ENCODE measurements around the gene ZSCAN16. TPM values are rescaled to one million over a fixed set of nuclear protein-coding genes. Genes with fewer than 3 reads are reported as not detected.

The ZSCAN16 gene
- total and polyA plus RNA-seq, 10 donors: 6.2 to 11.7 (median 8.7) TPM

DNA sequence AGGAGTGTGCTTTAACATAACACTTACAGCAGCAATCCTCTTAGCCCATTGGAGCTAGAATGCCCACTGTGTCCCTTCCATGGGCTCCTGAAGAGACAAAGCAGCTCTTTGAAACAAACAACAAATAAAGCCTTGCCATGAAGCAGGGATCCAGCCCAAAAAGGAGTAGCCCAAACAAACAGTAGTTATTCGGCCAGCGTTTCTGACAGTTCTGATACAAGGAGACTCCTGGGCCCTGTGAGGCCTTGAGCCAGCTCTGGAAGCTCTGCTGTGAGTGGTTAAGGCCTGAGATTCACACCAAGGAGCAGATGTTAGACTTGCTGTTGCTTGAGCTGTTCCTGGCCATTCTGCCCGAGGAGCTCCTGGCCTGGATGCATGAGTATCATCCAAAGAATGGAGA, 16.9 kb upstream of the ZSCAN16 start:
- H3K36me3 ChIP-seq: no peaks in the 10 kb centered on the region
- intact Hi-C loops (cut with DNase I; ENCODE audit: low total_unique reads): no loop called here
- DNase-seq: no peak
- TF ChIP-seq POLR2A (IDR thresholded peaks at IDR 0.05): no peak
- TF ChIP-seq POLR2AphosphoS5 (IDR thresholded peaks at IDR 0.05): no peak
- TF ChIP-seq, protein P1, sequence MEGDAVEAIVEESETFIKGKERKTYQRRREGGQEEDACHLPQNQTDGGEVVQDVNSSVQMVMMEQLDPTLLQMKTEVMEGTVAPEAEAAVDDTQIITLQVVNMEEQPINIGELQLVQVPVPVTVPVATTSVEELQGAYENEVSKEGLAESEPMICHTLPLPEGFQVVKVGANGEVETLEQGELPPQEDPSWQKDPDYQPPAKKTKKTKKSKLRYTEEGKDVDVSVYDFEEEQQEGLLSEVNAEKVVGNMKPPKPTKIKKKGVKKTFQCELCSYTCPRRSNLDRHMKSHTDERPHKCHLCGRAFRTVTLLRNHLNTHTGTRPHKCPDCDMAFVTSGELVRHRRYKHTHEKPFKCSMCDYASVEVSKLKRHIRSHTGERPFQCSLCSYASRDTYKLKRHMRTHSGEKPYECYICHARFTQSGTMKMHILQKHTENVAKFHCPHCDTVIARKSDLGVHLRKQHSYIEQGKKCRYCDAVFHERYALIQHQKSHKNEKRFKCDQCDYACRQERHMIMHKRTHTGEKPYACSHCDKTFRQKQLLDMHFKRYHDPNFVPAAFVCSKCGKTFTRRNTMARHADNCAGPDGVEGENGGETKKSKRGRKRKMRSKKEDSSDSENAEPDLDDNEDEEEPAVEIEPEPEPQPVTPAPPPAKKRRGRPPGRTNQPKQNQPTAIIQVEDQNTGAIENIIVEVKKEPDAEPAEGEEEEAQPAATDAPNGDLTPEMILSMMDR (IDR thresholded peaks at IDR 0.05 in 8 of 11, conservative IDR thresholded peaks at IDR 0.05 in 3 of 11): no peak
- no peaks in the 10 kb centered on the region for H3K9me3 ChIP-seq
- no peak overlapping the region for H3K4me3 ChIP-seq
- no peak overlapping the region for H3K27ac ChIP-seq
- H3K4me1 ChIP-seq: peaks cover 0 to 14% (median 11%) of the 10 kb centered on the region in 6 donors
- peaks cover 0 to 4% (median 0%) of the 10 kb centered on the region in 7 donors for H3K27me3 ChIP-seq (replicated peaks in 1 of 7)
- 88 to 93% (median 92%) methylated on average over 3 of the region's 3 CpGs for WGBS, 5 donors

DNA sequence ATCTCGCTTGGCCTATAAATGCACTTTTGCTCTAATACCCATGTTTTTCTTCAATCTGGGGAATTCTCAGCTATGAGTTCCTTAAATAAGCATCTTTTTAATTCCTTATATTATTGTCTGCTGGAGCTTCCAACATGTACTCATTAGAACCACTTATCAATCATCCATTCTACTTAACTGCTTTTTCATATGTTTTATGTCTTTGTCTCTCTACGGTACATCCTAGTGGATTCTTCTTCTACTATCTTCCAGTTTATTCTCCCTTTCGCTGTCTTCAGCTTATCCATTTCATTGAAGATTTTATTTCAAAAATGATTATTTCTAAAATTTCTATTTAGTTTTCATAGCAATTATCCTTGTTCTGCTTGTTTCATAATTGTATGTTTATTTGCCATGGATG, 12.4 kb upstream of the ZSCAN16 start:
- TF ChIP-seq POLR2AphosphoS5 (IDR thresholded peaks at IDR 0.05) (no peak), POLR2A (IDR thresholded peaks at IDR 0.05) (no peak)
- TF ChIP-seq, protein P1 (IDR thresholded peaks at IDR 0.05 in 8 of 11, conservative IDR thresholded peaks at IDR 0.05 in 3 of 11): no peak
- peaks cover 0 to 4% (median 0%) of the 10 kb centered on the region in 7 donors for H3K27me3 ChIP-seq (replicated peaks in 1 of 7)
- H3K36me3 ChIP-seq: peaks cover 0 to 32% (median 13%) of the 10 kb centered on the region in 6 donors
- no peaks in the 10 kb centered on the region for H3K4me1 ChIP-seq
- no peak overlapping the region for H3K4me3 ChIP-seq
- intact Hi-C loops (cut with DNase I; ENCODE audit: low total_unique reads): no loop called here
- no peak for DNase-seq
- 77 to 98% (median 81%) methylated on average over 3 of the region's 3 CpGs for WGBS, 5 donors
- H3K27ac ChIP-seq: no peak overlapping the region
- no peaks in the 10 kb centered on the region for H3K9me3 ChIP-seq

DNA sequence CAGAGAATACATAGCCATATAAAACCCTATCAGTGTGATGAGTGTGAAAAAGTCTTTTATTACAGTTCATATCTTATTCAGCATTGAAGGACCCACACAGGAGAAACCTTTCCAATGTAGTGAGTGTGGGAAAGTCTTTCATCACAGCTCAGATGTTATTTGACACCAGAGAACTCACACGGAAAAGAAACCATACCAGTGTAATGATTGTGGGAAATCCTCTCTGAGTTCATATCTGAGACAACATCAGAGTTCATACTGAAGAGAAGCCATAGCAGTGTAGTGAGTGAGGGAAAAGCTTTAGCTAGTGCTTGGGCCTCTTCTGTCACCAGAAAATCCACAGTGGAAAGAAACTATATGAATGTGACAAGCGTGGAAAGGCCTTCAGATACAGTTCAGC, 8.6 kb upstream of the ZSCAN16 start:
- no peaks in the 10 kb centered on the region for H3K27me3 ChIP-seq (replicated peaks in 1 of 7)
- no peak overlapping the region for H3K27ac ChIP-seq
- whole genome bisulfite sequencing, 5 donors: 82 to 94% (median 93%) methylated on average over 2 of the region's 2 CpGs
- DNase-seq: no peak
- TF ChIP-seq, protein P1 (IDR thresholded peaks at IDR 0.05 in 8 of 11, conservative IDR thresholded peaks at IDR 0.05 in 3 of 11): no peak
- TF ChIP-seq POLR2AphosphoS5 (IDR thresholded peaks at IDR 0.05) (no peak), POLR2A (IDR thresholded peaks at IDR 0.05) (no peak)
- H3K9me3 ChIP-seq: no peaks in the 10 kb centered on the region
- intact Hi-C loops (cut with DNase I; ENCODE audit: low total_unique reads): no loop called here
- no peaks in the 10 kb centered on the region for H3K4me1 ChIP-seq
- H3K4me3 ChIP-seq: no peak overlapping the region
- peaks cover 0 to 70% (median 30%) of the 10 kb centered on the region in 6 donors for H3K36me3 ChIP-seq

DNA sequence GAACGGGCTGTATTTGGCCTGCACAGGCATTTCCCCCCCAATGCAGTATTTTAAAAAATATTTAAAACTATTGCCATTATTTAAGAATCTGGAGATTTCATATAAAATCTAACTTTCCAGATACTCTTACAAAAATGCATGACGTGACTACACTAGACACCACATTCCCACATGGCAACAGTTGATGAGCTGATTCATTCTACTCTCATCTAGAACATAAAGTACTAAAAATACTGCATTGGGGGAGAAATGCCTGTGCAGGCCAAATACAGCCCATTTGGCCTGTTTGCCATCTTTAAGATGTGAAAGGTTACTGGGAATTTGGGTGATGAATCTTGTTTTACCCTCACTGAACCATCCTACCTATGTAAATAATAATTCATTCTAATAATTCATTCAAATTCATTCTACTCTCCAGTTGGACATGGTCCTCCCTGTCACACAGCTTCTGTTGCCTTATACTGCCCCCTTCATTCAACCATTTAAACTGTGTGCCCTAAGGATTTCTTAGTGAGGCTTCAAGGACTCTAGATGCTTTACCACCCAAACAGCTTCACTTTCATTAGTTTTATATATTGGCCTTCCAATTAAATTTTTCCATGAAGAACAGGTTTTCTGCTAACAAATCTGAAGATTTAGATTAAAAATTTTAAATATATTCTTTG, 6.9 kb upstream of the ZSCAN16 start:
- DNase-seq: no peak
- 92 to 97% (median 95%) methylated on average over 2 of the region's 2 CpGs for WGBS, 5 donors
- Histone ChIP-seq H3K4me1 (no peaks in the 10 kb centered on the region), H3K36me3 (peaks cover 0 to 88% (median 30%) of the 10 kb centered on the region in 6 donors), H3K9me3 (no peaks in the 10 kb centered on the region), H3K27me3 (replicated peaks in 1 of 7) (no peaks in the 10 kb centered on the region), H3K4me3 (no peak overlapping the region), H3K27ac (no peak overlapping the region)
- TF ChIP-seq POLR2AphosphoS5 (IDR thresholded peaks at IDR 0.05): no peak
- TF ChIP-seq POLR2A (IDR thresholded peaks at IDR 0.05): no peak
- TF ChIP-seq, protein P1 (IDR thresholded peaks at IDR 0.05 in 8 of 11, conservative IDR thresholded peaks at IDR 0.05 in 3 of 11): no peak
- intact Hi-C loops (cut with DNase I; ENCODE audit: low total_unique reads): no loop called here

Measured in spleen (tissue), 11 donors.